Neural crest cell (in vitro differentiated cells): Measurements from ENCODE around the gene TMPRSS6. TPM values are rescaled to one million over a fixed set of nuclear protein-coding genes. Genes with fewer than 3 reads are reported as not detected.

Experiments used
- DNase-seq: peaks from one replicate; pipeline ENCODE4 v3.0.0; 2021; ENCODE audit warnings: low read depth, mixed read lengths, low spot score
- H3K27ac Mint-ChIP-seq: one replicate; pipeline ENCODE4 v1.8.0; 2021; ENCODE audit warnings: mild to moderate bottlenecking, mixed read lengths; ENCODE audit not compliant: unreplicated experiment
- H3K27me3 Mint-ChIP-seq: 2 replicates; pipeline ENCODE4 v1.8.0; 2021; ENCODE audit warnings: low read depth, mild to moderate bottlenecking, mixed read lengths
- H3K36me3 Mint-ChIP-seq: 2 replicates; pipeline ENCODE4 v1.8.0; 2021; ENCODE audit warnings: low read depth, mild to moderate bottlenecking, mixed read lengths
- H3K4me1 Mint-ChIP-seq: 2 replicates; pipeline ENCODE4 v1.8.0; 2021; ENCODE audit warnings: mixed read lengths
- H3K4me3 Mint-ChIP-seq: one replicate; pipeline ENCODE4 v1.8.0; 2021; ENCODE audit warnings: mild to moderate bottlenecking, mixed read lengths
- H3K9me3 Mint-ChIP-seq: 2 replicates; pipeline ENCODE4 v1.8.0; 2021; ENCODE audit warnings: mixed read lengths
- CTCF ChIP-seq: fragments of 200-600 bp; sonication (generic); conservative IDR thresholded peaks from 2 replicates; pipeline ENCODE4 v1.5.0; 2021; ENCODE audit warnings: antibody characterized with exemption, mild to moderate bottlenecking
- total RNA-seq: library from RNA; stranded (reverse); gene quantifications from 2 replicates; pipeline ENCODE4 v1.2.1, GENCODE V29; 2021

The TMPRSS6 gene
- total RNA-seq, 1 donor from 2014 or later = not detected

- Mint-ChIP-seq H3K9me3 (no peaks in the 10 kb centered on the region), H3K27me3 (peaks cover 29% of the 10 kb centered on the region), H3K36me3 (no peaks in the 10 kb centered on the region), H3K4me1 (peaks cover 4% of the 10 kb centered on the region), H3K4me3 (no peak overlapping the region), H3K27ac (no peak overlapping the region)
- no peak for TF ChIP-seq CTCF
- DNase-seq = no peak
These were observed 18.4 kb downstream of the TMPRSS6 start for GRCh38 chr22:37090920-37091695.

- Mint-ChIP-seq H3K9me3 (no peaks in the 10 kb centered on the region), H3K27me3 (peaks cover 17% of the 10 kb centered on the region), H3K4me1 (peaks cover 4% of the 10 kb centered on the region), H3K36me3 (no peaks in the 10 kb centered on the region), H3K27ac (no peak overlapping the region), H3K4me3 (no peak overlapping the region)
- DNase-seq = no peak
- no peak for TF ChIP-seq CTCF
These were observed 20.1 kb downstream of the TMPRSS6 start for GRCh38 chr22:37089434-37089833.

- no peak for DNase-seq
These were observed 20.6 kb downstream of the TMPRSS6 start for GRCh38 chr22:37088750-37089408.

GRCh38 chr22:37088108-37088605 lies 21.4 kb downstream of the TMPRSS6 start:
- Mint-ChIP-seq H3K27me3 (peaks cover 15% of the 10 kb centered on the region), H3K9me3 (no peaks in the 10 kb centered on the region), H3K27ac (no peak overlapping the region), H3K4me1 (peaks cover 4% of the 10 kb centered on the region), H3K36me3 (no peaks in the 10 kb centered on the region), H3K4me3 (no peak overlapping the region)
- no peak for DNase-seq
- TF ChIP-seq CTCF = no peak

More at GRCh38 chr22:37088750-37089408, 20.6 kb downstream of the TMPRSS6 start:
- H3K36me3 Mint-ChIP-seq = no peaks in the 10 kb centered on the region
- peaks cover 4% of the 10 kb centered on the region for H3K4me1 Mint-ChIP-seq
- no peak for TF ChIP-seq CTCF
- H3K27me3 Mint-ChIP-seq = peaks cover 13% of the 10 kb centered on the region
- no peaks in the 10 kb centered on the region for H3K9me3 Mint-ChIP-seq
- H3K4me3 Mint-ChIP-seq = no peak overlapping the region
- no peak overlapping the region for H3K27ac Mint-ChIP-seq

- Mint-ChIP-seq H3K9me3 (no peaks in the 10 kb centered on the region), H3K27me3 (peaks cover 11% of the 10 kb centered on the region), H3K27ac (no peak overlapping the region), H3K36me3 (no peaks in the 10 kb centered on the region), H3K4me3 (no peak overlapping the region), H3K4me1 (no peaks in the 10 kb centered on the region)
- TF ChIP-seq CTCF = no peak
- DNase-seq = no peak
These were observed 23.3 kb downstream of the TMPRSS6 start for GRCh38 chr22:37086184-37086583.
